GM19035 (cell line): ENCODE measurements around the gene EEF1G.
A peak's percentile ranks its signal among the peaks of the same experiment; 100 is the strongest.
"Not testable (repeated sequence)": the region's sequence is repeated elsewhere in the genome, so short reads cannot be mapped to it uniquely, and the experiment has no call there.

Experiments used
- ATAC-seq: cut with Tn5 transposase; IDR thresholded peaks from one replicate; pipeline ENCODE4 v1.9.1; 2021; ENCODE audit not compliant: unreplicated experiment

Gene EEF1G

DNA sequence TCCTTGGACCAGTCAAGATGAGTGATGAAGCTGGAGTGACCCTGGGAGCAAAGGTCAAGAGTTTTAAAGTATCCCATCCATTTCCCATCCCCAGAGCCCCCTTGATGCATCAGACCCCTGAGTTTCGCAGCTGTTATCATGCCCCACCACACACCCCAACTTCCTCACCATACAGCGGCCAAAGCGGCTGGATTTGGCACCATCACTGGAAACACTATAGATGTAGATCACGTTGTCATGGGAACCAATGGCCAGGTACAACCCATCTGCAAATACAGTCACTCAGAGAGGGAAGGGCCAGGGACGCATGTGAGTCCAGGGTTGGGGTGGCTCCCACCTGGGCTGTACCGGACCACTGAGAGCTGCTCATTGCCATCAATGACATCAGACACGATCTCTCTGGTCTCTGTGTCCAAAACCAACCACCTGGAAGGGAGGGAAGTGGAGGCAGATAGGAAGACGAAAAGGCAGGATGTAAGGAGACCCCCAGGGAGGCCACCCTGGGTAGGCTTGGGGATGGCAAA is 30.1 kb upstream of the EEF1G start:
- ATAC-seq = no peak

DNA sequence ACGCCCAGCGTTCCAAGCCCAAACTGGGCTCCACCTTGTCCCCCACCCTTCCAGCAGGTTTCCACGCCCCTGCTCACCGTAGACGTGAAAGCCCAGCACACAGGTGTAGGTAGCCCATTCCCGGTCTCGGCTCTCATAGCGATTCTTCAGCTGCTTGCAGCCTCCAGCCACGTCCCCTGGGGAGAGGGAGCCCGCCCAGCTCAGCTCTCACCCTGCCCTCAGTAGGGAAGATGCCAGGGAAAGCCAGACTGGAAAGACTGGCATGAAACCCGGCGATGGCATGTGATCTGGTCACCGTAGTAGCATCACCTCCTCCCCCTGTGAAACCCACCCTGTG is 29.3 kb upstream of the EEF1G start:
- ATAC-seq = no peak

DNA sequence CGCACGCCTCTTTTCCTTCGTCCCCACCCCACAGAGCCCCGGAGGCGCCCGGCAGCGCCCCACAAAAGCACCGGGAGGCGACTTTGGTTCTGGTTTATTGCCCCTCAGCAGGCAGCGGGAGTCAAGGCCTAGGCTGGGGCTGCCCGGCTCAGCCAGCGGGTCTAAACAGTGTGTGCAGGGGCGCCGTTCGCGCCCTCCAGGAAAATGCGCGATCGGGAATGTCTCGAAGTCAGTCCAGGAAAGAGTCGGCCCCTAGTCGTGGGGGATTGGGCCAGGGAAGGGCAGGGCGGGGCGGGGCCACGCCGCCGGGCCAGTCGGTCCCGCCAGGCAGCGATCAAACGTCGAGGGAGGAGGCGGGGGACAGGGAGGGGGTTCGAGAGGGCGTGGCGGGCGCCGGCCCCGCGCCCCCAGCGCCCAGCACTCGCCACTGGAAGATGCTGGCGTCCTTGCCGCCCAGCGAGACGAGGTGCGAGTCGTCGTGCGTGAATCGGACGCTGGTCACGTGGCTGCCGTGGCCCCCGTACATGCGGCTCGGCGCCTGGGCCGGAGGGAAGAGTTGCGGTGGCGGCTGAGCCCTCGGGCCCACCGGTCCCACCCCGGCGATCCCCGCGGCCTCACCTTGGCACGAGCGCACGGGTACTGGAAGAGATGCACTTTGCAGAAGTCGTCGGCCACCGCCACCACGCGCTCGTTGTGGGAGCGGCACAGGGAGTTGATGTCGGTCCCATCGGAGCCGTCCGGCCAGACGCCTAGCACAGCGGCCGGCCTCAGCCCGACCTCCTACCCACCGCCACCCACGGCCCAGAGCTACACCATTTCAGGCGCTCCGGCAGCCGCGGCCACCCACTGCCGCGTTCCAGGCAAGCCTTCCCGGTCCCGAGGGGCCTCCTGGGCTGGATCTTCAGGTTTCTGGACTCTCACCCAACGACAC is 28.7 kb upstream of the EEF1G start:
- ATAC-seq = no peak

DNA sequence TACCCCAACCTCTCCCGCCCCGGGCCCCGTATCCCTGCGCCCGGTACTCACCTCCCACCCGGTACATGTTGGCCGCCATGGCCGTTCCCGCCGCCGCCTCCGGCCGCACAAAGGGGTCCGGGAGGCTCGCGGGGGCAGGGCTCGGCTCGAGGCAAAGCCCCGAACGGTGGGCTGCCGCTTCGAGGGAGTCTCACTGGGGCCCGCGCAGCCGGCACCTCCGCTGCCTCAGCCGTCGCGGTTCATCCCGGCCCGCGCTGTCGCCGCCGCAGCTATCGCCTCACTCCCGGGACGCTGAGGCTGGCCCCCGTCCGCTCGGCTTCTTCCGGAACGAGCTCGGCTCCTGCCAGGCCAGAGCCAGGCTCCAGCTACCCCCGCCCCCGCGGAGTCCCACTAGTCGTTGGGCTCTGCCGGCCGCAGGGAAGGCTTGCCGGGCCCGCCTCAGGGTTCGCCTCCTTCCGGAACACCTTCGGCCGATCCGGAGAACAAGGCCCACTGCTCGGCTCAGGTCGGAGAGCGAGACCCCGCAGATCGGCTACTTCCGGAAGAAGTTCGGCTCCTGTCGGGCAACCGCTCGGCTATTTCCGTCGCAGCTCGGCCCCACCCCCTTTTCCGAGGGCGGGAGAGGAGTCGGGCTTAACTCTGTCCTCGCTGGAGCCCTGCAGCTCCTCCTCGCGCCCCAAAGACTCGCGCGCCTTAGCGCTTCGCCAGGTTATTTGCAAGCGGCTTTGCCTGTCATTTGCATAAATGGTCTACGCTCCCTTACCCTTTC is 27.9 kb upstream of the EEF1G start, which contains the start of gene MTA2:
Gene MTA2, minus strand, starts transcription at position 494 of the 769 bp plus-strand sequence. Its CDS starts 415 bp downstream, at position 79.
- peak; percentile 80 for ATAC-seq

DNA sequence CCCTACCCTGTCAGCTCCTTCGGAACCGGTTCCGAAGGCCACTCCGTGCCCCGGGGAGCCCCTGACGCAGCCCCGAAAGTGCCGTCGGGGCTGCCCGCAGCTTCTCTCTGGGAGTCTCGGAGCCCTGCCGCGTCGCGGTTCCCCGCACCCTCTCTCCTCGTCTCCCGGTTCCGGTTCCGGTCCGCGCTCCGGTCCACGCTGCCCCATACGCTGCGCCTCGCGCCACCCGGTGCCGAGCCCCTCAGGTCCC is 27.4 kb upstream of the EEF1G start:
- ATAC-seq = no peak

DNA sequence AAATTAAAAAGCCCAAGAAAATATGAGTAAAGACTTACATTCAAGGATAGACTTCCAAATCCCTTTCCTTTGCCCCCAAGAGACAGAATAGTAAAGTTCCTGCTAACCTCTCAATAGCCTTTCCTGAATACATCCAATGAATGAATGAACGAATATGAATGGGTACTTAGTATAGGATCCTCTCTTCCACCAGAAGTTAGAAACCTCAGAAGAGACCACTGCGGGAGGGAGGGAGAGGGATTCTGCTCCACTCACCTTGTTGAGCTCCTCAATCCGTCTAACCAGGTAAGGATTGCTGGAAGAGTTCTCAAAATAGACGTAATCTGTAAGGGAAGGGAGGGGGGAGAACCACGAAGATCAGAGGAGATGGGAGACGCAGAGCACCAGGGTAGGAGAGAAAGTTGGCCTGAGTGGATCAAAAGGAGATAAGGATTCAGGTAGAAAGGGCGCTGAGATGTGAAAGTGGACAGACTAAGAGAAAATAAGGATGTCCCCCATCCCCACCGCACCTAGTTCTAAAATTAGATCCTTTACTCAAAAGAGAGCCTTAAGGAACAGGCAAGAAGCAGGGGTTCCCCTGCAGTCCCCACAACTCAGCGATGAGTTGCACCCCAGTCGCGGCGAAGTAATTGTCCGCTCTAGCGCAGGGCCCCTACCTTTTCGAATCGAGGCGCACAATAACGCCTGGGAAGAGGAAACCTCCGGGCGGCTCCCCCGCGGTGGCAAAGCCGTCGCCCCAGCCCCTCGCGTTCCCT is 26.9 kb upstream of the EEF1G start:
- no peak for ATAC-seq

DNA sequence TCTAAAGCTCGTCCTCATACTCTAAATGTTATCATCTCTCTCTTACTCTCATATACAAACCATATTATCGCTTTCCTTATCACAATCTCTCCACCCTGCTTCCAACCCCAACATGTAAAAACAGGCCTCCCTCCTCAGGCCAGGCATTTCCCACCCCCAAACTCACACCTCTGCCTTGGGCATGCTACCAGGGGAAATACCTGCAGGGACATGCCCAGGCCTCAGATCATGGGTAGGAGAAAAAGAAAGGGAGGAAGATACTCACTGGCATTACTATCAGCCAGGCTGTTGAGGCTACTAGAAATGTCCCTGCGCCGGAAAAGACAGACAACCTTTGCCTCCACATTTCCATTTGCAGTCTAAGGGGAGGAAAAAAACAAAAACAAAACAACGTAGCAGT is 26.2 kb upstream of the EEF1G start:
- no peak for ATAC-seq

DNA sequence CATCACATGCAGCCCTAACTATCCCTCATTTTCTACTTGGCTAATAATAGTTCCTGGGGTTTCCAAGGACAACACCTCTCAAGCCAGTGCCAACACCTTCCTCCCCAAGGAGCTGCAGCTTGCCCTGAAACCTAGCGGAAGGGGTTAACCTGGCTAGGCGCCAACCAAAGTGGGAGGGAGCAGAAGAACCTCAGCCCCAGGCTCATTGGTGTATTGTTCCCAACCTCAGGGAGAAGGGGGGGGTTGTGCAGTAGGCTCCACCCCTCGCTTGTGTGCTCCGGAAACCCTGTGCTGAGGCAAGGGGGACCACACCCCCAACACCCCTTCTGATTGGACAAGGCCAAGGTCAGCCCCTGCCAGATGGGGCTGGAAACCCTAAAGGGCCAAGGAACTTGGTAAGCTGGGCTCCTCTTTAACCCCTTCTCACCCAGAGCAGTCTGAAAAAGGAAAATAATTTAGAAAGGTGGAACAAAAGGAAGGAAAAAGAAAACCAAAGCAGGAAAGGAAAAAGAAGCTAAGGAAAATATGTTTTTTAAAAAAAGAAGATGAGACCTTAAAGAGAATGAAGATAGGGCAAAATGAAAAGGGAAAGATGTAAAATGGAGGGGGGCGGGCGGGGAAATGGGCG is 25.5 kb upstream of the EEF1G start:
- peak; percentile 54 for ATAC-seq

DNA sequence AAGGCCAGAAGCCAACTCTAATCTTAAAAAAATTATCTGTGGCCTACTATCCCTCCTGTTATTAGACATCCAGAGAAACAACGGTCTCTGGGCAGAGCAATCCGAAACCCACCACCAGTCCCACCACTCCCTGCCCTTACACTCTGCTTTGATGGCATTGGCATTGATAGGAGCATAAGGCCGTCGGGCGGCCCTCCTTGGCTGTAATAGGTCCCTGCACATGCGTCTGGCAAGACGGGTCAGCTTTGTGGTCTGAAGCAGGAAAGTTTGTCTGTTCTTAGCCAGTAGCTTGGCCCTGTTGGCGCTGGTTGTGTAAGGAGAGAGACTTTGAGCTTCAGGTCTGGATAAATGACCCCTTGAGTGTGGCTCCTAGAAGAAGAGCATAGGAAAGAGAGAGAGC is 21.4 kb upstream of the EEF1G start:
- ATAC-seq = no peak

DNA sequence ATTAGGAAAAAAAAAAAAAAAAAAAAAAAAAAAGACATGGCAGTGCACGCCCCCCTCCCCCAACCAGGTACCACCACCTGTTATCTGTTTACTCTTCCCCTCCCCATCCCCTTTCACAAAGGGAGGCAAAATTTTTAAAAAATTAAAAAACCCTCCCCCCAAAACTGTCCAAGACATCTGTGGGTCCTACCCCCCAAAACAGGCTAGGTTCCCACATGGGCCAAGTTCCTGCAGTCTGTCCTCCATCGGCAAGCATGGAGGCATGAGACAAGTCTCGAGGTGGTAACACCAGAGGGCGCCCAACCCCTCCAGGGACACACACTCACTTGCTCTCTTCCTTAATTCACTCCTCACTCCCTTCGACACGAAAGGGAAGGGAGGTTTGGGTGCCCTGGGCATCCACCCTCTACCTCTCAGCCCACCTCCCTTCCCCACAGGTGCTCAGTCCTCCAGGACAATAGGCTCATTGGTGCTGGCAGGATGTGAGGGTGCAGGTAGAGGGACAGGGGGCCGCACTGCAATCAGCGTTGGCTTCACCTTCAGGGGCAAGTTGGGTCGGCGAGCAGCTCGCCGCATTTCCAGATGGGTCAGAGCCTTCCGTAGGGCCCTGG is 19.8 kb upstream of the EEF1G start:
- ATAC-seq = no peak

DNA sequence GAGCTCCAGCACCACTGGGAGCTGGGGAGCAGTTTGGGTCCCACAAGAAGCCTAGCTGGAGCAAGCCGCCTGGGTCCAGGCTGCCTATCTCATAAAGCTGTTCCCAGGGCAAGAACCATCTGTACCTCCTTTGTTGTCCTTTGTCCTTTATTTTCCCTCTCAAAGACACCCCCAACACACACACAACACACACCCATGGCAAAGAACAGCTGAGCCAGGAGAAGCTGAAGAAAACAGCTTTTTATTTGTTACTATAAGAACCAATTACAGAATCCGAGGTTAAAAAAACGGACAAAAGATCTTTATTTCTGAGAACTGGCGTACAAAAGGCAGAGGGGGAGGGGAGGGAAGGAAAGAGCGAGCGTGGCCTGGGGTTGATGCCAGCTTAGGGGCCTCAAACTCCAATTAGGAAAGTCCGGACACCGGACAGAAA is 19.3 kb upstream of the EEF1G start:
- no peak for ATAC-seq

DNA sequence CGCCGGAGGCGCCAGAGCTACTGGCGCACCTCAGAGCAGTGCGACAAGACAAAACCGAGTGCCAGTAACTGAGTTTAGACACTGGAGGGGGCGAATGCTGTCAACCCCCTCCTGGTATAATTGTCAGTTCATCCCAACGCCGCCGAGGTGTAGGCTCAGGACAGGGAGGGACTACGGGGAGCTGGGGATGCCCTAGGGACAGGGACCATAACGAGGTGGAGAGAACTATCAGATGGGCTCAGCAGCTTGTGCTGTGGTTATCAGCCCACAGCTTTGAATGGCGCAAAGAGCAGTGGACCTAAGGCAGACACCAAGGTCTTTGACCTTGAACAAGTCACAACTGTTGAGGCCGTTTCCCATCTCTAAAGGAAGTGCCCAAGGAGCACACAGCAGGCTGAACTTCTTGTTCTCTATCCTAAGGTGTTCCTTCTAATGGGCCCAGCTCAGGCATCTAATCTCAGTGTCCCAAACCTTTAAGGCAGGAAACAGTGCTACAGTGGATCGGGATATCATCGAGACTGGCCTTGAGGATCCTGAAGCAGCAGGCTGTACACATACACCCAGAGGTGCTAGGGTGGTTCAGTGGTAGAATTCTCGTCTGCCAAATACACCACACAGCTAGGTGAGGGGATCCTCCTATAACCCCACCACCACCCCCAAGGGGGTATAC is 18.6 kb upstream of the EEF1G start:
- ATAC-seq = peak; percentile 0

DNA sequence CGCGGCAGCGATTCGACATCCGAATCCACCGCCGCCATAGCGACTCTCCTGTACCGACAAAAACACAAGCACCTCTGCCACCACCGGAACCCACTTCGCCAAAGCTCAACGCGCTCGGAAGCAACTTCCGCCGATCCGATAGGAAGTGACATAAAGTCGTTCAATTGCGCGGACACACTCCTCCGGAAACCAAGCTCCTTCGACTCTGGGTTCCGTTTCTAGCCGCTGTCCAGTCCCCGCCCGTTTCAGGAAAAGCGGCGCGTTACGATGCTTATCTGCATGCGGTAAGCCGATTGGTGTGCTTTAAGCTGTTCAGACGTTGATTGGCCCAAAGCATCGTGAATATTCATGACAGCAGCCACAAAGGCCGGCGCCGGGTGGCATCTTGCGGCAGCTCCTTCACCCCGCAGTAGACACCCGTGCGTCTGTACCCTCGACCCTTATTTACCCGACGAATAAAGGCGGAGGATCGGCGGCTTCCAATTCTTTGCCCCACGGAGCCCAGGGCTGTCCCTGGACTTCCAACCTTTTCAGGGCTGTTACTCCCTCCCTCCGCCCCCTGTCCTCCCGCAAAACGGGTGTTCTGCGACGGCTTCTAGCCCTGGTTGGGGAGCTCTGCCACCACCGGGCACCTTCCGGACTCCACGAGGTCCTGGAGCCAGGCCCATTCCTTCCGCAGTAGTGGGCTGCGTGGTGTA is 17.9 kb upstream of the EEF1G start, which contains the start of gene TUT1:
Gene TUT1, minus strand, starts transcription at position 76 of the 698 bp plus-strand sequence. Its CDS starts 38 bp downstream, at position 38.
- peak; percentile 91 for ATAC-seq

DNA sequence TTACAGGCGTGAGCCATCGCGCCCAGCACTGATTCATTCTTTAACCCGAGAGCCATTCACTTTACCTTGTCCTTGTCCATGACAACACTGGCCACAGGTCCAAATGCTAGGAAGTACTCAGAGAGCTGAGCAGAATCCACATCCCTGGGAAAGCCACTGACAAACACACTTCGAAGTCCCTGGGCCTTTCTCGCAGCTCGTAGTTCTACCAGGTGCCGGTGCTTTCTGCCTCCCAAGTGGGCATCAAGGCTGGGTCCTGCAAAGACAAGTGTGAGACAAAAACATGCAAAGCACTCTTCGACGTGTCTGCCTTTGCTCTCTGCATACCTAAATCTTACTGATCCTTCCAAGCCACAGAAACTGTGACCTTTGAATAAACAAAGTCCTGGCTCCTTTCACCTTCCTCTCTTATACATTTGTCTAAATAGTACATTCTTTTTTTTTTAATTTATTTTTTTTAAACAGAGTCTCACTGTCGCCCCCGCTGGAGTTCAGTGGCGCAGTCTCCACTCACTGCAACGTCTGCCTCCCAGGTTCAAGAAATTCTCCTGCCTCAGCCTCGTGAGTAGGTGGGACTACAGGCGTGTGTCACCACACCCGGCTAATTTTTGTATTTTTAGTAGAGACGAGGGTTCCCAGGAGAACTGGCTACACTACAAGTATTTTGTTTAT is 15.4 kb upstream of the EEF1G start:
- no peak for ATAC-seq

DNA sequence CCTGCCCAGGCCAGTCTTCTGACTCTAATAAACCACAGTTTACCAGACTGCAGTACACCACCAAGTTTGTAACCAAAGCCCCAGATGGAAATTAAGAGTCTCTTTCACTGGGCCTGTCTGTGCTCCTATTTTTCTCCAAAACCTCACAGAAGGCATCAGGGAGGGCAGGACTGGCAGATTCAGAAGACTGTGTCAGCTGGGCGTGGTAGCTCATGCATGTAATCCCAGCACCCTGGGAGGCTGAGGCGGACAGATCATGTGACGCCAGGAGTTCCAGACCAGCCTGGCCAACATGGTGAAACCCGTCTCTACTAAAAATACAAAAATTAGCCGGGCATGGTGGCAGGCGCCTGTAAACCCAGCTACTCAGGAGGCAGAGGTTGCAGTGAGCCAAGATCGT is 11.7 kb upstream of the EEF1G start:
- not testable (repeated sequence) for ATAC-seq

DNA sequence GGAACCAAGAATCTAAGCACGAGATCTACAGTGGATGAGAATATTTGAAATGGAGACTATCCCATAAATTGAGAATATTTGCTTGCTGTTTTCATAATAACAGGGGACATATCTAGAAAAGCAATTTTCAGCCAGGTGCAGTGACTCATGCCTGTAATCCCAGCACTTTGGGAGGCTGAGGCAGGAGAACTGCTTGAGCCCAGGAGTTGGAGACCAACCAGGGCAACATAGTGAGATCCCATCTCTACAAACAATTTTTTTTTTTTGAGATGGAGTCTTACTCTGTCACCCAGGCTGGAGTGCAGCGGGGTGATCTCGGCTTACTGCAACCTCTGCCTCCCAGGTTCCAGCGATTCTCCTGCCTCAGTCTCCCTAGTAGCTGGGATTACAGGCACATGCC is 8.0 kb upstream of the EEF1G start:
- not testable (repeated sequence) for ATAC-seq

DNA sequence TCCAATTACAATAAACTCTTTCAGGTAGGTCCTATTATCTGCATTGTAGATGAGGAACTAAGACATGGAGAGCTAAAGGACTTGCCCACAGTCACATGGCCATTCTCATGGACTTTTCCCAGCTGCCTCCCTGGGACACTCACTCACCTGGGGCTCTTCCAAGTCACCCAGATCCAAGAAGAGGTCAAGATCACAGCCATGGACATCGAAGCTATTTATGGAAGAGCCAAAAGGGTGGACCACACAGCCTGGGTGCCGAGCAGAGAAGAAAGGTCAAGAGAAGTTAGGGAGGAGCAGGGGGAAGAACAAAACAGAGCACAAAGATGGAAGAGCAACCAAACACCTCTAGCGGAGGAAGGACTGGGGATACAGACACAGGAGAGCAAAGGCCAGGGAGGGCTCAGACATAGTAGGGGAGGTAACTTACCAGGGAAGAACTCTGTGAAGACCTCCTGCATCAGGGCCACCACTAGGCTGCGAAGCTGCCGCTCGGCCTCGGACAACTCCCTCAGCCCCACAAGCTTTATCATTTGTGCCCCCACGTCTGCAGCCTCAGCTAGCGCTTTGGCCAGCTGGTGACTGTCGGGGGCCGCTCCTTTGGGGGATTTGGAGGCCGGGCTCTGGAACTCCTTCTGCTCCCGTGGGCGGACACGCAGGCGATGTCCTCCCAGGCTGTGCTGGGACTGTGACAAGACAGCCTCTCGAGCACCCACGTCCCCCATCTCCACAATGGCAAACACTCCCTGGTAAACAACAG is 7.4 kb upstream of the EEF1G start:
- no peak for ATAC-seq

DNA sequence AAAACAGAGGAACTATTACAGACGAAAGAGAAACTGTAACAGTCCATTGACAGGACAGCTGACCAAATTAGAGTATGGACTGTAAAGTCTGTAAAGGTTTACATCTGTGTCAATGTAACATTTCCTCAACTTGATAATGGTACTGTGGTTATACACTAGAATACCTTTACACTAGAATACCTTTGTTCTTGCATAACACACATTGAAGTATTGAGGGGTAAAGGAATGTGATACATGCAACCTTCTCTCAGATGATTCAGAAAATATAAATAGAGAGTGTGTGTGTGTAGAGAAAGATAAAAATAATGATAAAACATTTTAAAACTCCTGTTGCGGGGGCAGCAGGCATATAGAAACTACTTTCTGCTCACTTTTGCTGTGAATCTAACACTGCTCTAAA is 5.6 kb upstream of the EEF1G start:
- ATAC-seq = no peak
